GM19023 (cell line): ENCODE measurements around the gene LEMD2.

Experiments
- ATAC-seq: cut with Tn5 transposase; IDR thresholded peaks from one replicate; pipeline ENCODE4 v1.9.1; 2021; ENCODE audit warnings: mild to moderate bottlenecking, moderate library complexity; ENCODE audit not compliant: unreplicated experiment

LEMD2 gene

DNA sequence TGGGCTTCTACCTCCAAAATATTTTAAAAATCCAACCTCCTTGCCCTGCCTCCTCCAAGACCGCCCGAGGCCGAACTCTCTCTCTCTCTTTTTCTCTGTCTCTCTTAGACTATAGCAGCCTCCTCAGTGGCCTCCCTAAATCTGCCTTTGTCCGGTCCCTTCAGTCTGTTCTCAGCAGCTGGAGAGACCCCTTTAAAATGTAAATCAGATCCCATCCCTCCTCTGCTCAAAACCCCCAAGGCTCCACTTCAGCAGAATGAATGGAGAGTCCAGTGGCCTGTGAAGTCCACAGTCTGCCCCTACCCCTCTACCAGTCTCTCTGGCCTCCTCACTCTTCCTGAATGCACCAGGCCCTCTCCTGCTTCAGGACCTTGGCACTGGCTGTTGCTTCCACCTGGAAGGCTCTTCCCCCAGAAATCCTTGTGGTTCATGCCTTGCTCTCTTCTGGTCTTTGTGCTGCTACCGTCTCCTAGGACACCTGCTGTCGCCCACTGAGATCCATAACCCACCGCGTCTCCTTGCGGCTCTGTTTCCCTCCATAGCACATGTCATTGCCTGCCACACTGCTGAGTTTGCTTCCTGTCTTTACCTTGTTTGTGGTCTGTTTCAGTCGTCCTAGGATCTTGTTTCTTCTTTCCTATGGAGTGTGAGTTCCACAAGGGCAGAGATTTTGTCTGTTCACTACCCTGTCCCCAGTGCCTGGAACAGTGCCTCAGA is 8.9 kb upstream of the LEMD2 start:
- no peak for ATAC-seq

DNA sequence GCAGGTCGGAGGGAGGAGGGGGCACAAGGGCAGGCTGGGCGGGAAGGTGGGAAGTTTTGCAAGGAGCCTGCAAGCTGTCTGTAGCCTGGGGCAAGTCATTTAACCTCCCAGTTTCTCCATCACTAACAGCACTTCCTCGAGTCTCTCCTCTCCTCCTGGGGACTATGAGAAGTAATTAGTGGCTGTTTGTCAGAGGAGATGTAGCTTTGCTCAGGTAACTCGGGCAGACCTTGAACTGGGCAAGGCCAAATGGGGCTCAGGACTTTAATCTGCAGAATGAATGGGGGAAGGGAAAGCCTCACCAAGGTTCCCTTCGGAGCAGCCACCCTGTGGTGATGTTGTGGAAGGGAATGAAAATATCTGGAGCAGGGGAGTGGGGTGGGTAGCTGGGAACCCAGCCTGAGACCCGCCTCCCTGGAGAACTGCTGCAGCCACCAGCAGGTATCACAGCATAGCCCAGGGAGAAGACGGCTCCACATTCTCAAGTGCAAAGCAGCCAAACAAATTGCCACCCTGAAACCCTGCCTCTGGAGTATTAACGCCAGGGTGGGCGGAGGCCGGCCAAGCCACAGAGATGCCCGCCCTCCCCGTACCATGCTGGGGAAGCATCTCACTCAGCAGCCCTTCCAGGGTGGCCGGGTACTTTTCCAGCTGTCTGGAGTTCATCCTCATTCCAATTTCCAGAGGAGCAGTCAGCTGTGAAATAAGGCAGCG is 6.1 kb upstream of the LEMD2 start:
- ATAC-seq = no peak

DNA sequence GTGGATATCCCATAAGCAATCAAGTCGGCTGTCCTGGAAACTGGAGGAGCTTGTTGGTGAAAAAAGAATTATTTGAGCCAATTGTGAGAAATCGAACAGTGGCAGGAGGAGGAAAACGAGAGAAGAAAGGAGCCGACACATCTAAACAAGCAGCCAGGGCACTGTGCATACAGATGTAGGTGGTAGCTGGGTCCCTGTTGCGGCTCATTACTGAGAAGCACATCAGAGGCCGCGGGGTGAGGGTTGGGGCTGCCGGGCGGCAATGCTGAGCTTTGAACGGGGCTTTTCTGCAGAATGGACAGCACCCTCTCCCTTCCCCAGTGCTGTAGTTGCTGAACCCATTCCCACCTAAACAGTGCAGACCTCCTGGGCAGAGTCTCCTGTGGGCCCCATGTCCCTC is 4.1 kb upstream of the LEMD2 start:
- no peak for ATAC-seq

DNA sequence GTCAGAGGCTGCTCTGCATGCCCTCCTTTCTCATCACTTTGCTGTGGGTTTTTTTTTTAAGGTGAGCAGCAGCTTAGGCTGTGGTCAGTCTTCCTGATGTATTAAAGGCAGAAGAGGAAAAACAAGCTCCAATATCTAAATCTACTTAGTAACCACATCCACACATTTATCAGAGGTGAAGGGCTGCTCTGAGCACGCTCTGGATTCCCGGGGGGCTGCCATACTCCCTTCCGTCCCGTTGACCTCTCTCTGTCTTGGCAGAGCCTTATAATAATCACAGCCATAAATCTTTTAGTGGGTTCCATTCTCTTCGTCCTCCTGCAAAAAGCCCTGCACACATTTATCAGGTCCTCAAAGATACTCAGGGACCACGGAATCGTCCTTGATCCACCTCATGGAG is 2.7 kb upstream of the LEMD2 start:
- no peak for ATAC-seq

DNA sequence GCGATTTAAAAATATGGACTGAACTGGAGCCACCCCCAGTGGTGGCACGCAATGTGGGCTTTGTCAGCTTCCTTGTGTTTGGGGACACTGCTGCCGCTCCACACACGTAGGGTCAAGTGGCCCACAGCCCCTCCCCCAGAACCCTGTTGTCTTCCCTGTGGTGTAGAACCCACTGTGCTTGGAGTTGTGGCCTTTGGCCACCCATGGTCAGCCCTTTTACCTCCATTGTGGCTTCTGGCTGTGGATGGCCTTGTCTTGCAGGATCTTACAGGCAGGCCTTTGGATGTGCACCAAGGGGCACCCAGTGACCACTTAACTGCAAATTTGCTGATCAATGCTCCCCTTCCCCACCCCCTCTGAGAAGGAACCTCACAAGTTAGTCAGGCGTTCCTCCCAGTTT is 2.0 kb upstream of the LEMD2 start:
- no peak for ATAC-seq

DNA sequence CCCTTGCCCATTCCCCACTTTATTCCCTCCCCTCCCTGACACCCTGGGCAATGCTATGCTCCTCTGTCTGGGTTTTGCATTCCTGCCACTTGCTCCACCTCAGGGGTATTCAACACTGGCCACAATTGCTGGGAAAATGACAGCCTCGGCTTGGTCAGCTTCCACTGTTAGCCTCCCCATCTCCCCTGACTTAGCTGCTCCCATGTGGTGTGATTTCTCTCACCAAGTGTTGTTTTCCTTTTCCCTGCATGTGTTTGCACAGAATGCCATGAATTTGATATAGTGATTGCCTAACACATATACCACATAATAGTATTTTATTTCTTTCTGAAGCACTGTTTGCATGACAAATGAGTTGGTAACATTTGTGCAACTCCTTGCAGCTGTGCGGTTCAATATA is 1.4 kb upstream of the LEMD2 start:
- no peak for ATAC-seq

DNA sequence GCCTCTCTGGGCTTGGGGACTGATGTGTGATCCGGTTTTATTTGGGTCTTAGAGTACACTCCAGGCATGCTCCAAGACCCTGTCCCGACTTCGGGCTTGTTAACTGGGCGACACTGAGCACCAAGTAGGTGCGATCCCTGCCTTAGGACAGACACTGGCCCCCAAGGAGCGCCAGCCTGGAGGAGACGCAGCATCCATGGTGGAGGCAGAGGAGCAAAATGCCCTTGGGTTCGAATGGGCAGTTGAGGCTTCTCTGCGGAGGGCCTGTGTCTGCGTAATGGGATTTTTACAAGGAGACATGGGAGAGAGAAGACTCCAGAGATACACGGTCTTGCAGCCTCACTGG is 593 bp upstream of the LEMD2 start:
- no peak for ATAC-seq

DNA sequence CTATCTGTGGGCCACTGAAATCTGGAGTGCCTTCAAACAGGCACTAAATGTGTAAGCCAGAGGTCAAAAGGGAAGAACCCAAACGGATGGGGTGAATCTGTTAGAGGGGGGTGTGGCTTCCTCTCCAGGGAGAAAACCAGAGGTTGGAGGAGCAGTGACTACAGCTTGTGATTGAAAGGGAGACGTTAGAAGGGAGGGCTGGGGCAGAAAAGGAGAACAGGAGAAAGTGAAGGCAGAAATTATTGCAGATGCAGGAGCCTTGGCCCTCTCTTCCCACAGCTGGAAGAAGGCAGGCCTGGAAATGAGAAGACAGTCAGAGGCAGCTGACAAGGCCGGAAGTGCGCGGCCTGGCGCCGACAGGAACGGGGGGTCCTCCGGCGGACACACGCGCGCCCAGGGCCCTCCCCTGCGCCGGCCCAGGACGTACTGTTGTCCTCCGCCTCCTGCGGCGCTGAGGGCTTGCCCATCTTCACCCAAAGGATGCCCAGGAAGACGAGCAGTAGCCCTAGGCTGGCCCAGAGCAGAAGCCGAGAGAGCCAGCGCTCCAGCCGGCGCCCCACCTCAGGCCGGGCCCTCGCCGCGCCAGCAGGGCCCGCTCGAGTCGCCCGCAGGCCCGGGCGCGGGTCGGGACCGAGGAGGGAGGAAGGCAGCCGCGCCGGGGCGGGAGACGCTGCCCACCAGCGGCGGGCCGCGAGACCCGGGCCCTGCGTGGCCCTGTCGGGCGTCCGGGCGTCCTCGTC is 806 bp downstream of the LEMD2 start:
- ATAC-seq = peak; percentile 52

DNA sequence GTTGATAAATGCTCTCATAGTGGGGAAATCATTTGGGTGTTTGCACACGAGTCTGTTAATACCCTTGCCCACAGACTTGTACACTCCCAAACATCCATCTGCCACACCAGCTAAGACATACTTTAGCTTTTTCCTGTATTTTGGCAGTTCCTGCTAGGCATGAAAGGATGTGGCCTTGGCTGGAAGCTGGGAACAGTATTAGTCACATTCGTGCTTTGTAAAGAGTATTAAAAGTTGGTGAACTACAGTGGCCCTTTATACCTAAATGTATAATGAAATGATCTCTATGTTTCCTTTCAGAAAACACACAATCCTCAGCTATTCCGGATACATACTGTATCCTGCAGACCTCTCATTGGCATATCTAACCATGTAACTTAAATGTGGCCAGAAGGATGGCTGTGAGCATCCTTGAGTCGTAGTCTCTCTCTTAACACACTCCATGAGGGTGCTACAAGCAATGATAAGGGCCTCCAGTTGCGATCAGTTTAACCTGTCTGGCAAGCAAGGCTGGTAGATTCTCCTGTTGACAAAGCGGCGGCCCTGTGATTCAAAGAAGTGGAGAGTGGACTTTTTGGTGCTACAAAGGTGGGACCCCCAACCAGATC is 1.5 kb downstream of the LEMD2 start:
- no peak for ATAC-seq

DNA sequence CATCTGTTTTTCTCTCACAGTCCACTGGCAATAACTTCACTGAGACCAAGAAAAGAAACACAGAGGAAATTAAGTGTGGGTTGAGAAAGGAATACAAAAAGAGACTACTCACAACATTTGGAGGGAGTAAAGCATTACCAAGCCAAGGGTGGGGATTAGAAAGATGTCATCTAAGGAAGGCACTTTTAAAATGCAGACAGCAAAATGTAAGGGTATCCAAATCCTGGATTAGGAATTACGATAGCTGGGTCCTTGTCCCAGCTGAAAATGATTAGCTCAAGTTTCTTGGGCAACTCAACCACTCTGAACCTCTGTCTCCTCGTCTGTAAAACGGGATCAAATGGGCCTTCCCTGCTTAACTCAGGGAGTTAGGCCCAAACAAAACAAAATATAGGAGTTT is 2.2 kb downstream of the LEMD2 start:
- no peak for ATAC-seq

DNA sequence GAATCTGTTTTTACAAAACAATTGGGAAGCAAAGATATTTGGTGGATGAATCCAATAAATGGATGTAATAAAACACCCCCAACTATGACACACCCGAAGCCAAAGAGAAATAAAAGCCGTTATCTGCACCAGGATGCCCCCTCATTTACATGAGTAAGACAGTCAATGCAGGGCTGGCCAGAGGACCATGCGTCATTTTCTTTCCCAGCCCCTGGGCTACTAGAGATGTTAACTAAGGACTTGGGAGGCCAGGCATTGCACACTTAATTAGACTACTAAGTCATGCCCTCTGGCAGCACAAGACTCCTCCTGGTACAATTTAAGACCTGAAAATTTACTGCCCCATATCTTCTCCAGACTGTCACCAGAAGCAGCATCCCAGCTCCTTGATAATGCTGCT is 3.2 kb downstream of the LEMD2 start:
- no peak for ATAC-seq

DNA sequence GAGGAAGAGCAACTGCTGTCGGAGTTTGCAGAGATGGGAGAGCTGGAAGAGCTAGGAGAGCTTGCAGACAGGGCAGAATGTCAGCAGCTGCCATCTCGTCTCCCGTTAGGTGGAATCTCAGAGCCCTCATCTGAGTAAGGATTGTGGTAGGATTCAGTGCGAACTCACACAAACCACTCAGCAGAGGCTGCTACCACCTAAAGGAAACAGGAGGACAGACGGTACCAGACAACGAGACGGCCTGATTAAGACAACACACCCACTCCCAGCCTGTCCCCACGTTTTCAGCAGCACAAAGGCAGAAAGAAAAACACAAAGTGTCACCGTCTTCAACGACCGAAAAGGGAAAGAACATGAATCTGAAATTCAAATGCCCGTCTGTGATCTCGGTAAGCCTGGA is 4.1 kb downstream of the LEMD2 start:
- ATAC-seq = no peak

DNA sequence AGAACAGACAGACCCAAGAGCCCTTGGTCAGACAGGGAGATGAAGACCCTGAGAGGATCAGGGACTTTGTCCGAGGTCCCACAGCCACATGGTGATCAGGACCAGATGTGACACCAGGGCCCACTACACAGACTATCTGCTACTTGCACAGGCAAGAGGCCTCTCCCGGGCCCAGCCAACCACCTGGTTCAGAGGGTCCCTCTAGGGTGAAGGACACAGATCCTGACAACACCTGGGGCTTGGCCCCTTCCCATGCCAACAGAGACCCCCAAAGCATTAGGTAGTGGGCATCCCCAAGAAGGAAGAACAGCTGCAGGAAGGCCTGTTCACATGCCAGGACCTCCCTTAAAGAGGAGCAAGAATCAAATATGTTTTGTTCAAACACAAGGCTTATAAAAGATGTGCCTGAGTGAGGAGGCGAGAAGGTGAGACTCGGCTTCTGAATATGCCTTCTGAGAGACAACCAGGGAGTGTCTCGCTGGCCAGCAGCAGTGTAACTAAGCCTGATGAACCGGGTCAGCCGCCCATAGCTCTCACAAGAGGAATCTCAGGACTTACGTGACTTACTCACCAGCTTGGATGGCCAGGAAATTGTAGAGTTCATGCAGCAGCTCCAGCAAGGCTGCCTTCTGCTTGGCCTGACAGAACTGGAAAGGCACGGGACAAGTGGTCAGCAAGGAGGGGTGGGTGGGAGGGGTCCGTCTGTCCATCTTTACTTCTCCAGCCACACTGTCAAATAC is 5.0 kb downstream of the LEMD2 start:
- ATAC-seq = no peak

DNA sequence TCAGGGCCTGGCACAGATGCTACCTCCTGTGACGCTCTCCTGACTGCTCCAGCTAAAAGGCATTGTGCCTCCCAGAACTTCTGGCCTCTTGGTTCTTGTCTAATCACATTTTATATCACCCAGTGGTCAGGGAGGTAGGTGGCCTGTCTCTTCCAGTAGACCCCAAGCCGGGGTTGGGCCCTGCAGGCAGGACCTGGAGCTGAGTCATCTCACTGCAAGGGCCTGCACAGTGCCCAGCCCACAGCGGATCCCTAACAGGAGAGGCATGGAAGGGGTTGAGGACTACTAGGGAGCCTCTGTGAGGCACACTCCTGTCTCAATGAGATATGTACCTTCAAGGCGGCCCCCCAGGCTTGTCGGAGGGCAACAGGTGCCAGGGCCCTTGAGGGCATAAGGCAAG is 6.4 kb downstream of the LEMD2 start:
- no peak for ATAC-seq

DNA sequence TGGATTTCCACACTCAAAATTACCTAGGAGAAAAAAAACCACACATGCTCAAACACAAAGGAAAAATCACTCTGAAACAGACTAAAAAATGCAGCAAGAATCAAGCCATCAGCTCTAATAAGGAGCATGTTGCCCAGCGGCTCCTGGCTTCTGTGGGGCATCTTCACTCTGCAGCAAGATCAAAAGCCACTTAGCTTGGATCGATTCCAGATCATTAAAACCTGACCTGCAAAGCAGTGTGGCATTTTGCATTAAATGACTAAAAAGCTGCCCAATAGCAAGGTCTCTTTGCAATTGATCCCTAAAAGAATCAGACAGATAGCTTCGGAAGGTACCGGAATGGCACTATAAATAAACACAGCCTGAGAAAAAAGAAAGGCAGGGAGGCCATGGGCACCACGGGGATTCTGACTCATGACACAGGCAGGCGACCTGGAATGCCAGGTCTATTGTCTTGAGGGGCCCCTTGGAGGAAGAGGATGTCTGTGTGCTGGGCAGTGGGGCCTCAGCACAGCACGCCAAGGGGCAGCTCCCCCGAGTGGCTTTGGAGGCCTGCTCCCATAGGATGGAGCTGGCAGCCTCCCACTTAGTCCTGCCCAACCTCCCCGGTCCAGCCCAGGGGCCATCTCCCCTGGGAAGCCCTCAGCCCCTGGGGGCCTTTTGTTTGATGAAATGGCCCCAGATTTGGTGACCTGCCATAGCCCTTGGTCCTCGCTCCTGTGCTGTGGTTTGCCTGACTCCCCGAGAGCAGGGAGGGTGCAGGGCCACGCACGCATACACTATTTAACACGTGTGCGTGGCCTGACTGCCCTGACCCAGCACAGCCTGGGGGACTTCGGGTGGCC is 7.6 kb downstream of the LEMD2 start:
- no peak for ATAC-seq

DNA sequence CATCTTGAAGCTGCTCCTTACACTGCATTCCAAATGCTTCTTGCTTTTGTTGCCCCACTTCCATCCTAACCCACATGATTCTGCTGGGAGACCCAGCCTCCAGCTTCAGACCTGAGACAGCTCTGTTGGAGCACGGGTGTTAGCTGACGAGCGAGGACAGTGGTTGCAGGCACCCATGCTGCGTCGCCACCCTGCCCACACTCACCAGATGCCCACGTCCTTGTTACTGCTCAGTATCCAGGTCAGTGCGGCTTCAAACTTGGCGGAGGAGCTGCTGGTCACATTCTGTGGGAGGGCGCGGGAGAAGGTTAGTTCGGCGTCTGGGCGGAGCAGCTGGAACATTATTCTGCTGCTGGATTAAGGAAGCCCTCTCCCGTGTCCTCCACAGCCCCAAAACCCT is 9.0 kb downstream of the LEMD2 start:
- ATAC-seq = no peak

DNA sequence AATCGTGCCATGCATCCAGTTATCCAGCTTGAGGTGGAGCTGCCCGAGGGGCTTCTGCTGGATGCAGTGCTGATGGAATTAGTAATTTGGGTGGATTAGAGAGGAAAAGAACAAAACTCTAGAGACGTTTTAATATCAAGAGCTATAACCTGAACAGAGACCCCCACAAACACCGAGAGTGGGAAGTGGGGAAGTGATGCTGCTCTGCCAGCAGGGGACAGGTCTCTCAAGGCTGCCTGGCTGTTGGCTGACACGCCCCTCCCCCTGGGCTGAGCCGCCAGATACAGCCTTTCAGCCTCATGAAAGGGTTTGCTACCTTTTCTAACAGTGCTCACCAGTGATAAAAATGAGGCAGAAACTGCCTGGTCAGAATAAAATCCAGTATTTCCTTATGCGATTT is 9.6 kb downstream of the LEMD2 start:
- ATAC-seq = no peak

DNA sequence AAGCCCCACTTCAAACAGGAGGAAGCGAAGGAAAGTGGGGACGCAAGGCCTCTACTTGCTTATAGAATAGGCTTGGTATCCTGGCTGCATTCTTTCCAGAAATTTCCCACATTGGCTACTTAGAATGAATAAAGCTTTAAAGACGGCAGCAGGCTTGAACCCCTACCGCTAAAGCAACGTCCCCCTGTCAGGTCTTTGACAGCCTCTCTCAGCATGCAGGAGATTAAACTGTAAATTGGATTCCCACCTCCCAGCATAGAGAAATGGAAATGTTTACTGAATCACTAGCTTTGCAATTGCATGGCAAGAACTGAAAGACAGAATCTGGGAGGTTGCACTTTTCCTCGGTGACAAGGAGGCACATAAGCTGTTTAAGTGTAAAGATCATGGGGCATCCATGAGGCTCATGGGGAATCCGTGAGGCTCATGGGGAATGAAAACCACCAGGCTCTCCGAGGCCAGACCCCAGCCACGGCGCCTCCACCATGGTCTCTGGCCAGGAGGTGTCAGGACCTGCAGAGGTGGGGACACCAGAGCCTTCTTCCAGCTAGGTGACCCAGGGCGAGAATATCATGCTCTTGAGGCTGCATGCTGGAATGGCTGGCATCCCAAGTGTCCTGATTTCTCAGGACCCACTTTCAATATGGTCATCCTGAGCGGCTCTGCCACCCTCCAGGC is 10.3 kb downstream of the LEMD2 start:
- no peak for ATAC-seq
